Endothelial cell of umbilical vein (primary cell): ENCODE data around the gene HGFAC.

Experiments used
- CTCF ChIP-seq, 2 donors: IDR thresholded peaks; 1 replicate in 1 of 2; 2 replicates in 1 of 2; pipeline ENCODE4 v1.5.1; 2011; ENCODE audit warnings: low read length in 2 of 2, mild to moderate bottlenecking in 2 of 2, moderate library complexity in 2 of 2, control low read depth in 1 of 2, inconsistent platforms in 1 of 2, low read depth in 1 of 2; ENCODE audit not compliant: insufficient read depth in 1 of 2; ENCODE audit errors: extremely low read depth in 1 of 2
- EZH2 ChIP-seq: IDR thresholded peaks from 2 replicates; pipeline ENCODE4 v1.6.1; 2012; ENCODE audit warnings: borderline replicate concordance, low read depth, mild to moderate bottlenecking, moderate library complexity, low read length, inconsistent platforms; ENCODE audit not compliant: severe bottlenecking
- FOS ChIP-seq: IDR thresholded peaks from 2 replicates; pipeline ENCODE4 v1.6.1; 2011; ENCODE audit warnings: mild to moderate bottlenecking, low read length, moderate library complexity, borderline replicate concordance; ENCODE audit not compliant: insufficient read depth
- GATA2 ChIP-seq: IDR thresholded peaks from 2 replicates; pipeline ENCODE4 v1.7.0; 2011; ENCODE audit warnings: low read depth, mild to moderate bottlenecking, moderate library complexity, mixed read lengths, low read length; ENCODE audit not compliant: insufficient read length, insufficient read depth
- JUN ChIP-seq: IDR thresholded peaks from 2 replicates; pipeline ENCODE4 v1.6.1; 2011; ENCODE audit warnings: borderline replicate concordance, low read depth; ENCODE audit not compliant: insufficient read length, insufficient read depth
- MAX ChIP-seq: IDR thresholded peaks from 2 replicates; pipeline ENCODE4 v1.6.1; 2011; ENCODE audit not compliant: insufficient read depth, insufficient read length
- MYC ChIP-seq: IDR thresholded peaks from one replicate; pipeline ENCODE4 v1.6.1; 2011; ENCODE audit warnings: mild to moderate bottlenecking, low read depth, low read length
- POLR2A ChIP-seq: IDR thresholded peaks from 2 replicates; pipeline ENCODE4 v1.6.1; 2012; ENCODE audit warnings: low read depth, mild to moderate bottlenecking, control low read depth, low read length
- POLR2AphosphoS5 ChIP-seq: IDR thresholded peaks from 2 replicates; pipeline ENCODE4 v1.6.1; 2012; ENCODE audit warnings: low read depth, mild to moderate bottlenecking, control low read depth, low read length, moderate library complexity; ENCODE audit not compliant: insufficient read depth

- TF ChIP-seq CTCF (IDR thresholded peaks at IDR 0.05; ENCODE audit: extremely low read depth in 1 of 2, insufficient read depth in 1 of 2, low read depth in 1 of 2, low read length in 2 of 2), result no peak
- no peak for TF ChIP-seq FOS
- TF ChIP-seq MAX, result no peak
- TF ChIP-seq POLR2A, result no peak
- no peak for TF ChIP-seq EZH2
- no peak for TF ChIP-seq POLR2AphosphoS5
- TF ChIP-seq GATA2, result no peak
- TF ChIP-seq MYC, result no peak
- TF ChIP-seq JUN, result no peak
Measured at GRCh38 chr4:3497095-3497494, 55.3 kb downstream of the HGFAC start.
